ENCODE measurements around the gene TMEM250. TPM values are rescaled to one million over a fixed set of nuclear protein-coding genes. Genes with fewer than 3 reads are reported as not detected.
"Not testable (repeated sequence)": the region's sequence is repeated elsewhere in the genome, so short reads cannot be mapped to it uniquely, and the experiment has no call there.

TMEM250 gene
- polyA plus RNA-seq, 1 donor (not counting 4 experiments of a cell fraction or from before 2014, with no cell fraction given), result 9.9 TPM

- Histone ChIP-seq H3K4me3 (ENCODE audit: control insufficient read depth in 2 of 3, extremely low read depth in 1 of 3, insufficient read depth in 2 of 3, low read depth in 1 of 3, low read length in 3 of 3) (no peak overlapping the region), H2AFZ (ENCODE audit: control insufficient read depth, low read length) (no peak overlapping the region), H3K4me1 (ENCODE audit: control insufficient read depth, extremely low read depth, insufficient read depth, low read length) (peaks cover 16% of the 10 kb centered on the region), H3K9me1 (ENCODE audit: control insufficient read depth, extremely low read depth, insufficient read depth, low read length) (no peaks in the 10 kb centered on the region), H3K27ac (ENCODE audit: control insufficient read depth, insufficient read depth, low read length) (no peak overlapping the region), H4K20me1 (ENCODE audit: control insufficient read depth, extremely low read depth, insufficient read depth, low read length) (no peaks in the 10 kb centered on the region), H3K27me3 (ENCODE audit: control insufficient read depth, extremely low read depth, insufficient read depth, low read length) (peaks cover 40% of the 10 kb centered on the region), H3K9ac (ENCODE audit: control insufficient read depth, extremely low read depth, insufficient read depth, low read length) (no peak overlapping the region), H3K4me2 (ENCODE audit: control insufficient read depth, extremely low read depth, insufficient read depth, low read depth, low read length) (no peak overlapping the region), H3K36me3 (ENCODE audit: control insufficient read depth in 2 of 2, extremely low read depth in 1 of 2, insufficient read depth in 2 of 2, low read length in 2 of 2) (no peaks in the 10 kb centered on the region), H3K79me2 (ENCODE audit: control insufficient read depth, insufficient read depth, low read length) (no peaks in the 10 kb centered on the region), H3K9me3 (ENCODE audit: control insufficient read depth, low read depth, low read length) (no peaks in the 10 kb centered on the region)
- no peak for DNase-seq (ENCODE audit: low read depth, low spot score)
- TF ChIP-seq EZH2 (IDR thresholded peaks at IDR 0.05; ENCODE audit: low read length) (no peak), CTCF (optimal IDR thresholded peaks at IDR 0.05 in 1 of 3, IDR thresholded peaks at IDR 0.05 in 1 of 3, conservative IDR thresholded peaks at IDR 0.05 in 1 of 3; ENCODE audit: extremely low read depth in 1 of 3, insufficient read depth in 2 of 3, low read length in 3 of 3) (no peak)
- FAIRE-seq, result no peak
- dilution Hi-C loops (cut with MboI; ENCODE audit: extremely low pct_ligation_motif_present, low sequenced_read_pairs), result no loop called here
Observed at GRCh38 chr9:136103651-136104487, 14.8 kb downstream of the TMEM250 start.

GRCh38 chr9:136101615-136102074 is 17.0 kb downstream of the TMEM250 start:
- dilution Hi-C loops (cut with MboI; ENCODE audit: extremely low pct_ligation_motif_present, low sequenced_read_pairs), result not testable (repeated sequence)

More at GRCh38 chr9:136101615-136102074, 17.0 kb downstream of the TMEM250 start:
- H3K27me3 ChIP-seq (ENCODE audit: control insufficient read depth, extremely low read depth, insufficient read depth, low read length), result peaks cover 32% of the 10 kb centered on the region
- H3K9me1 ChIP-seq (ENCODE audit: control insufficient read depth, extremely low read depth, insufficient read depth, low read length); H2AFZ ChIP-seq (ENCODE audit: control insufficient read depth, low read length); H3K4me3 ChIP-seq (ENCODE audit: control insufficient read depth in 2 of 3, extremely low read depth in 1 of 3, insufficient read depth in 2 of 3, low read depth in 1 of 3, low read length in 3 of 3); H4K20me1 ChIP-seq (ENCODE audit: control insufficient read depth, extremely low read depth, insufficient read depth, low read length); H3K9ac ChIP-seq (ENCODE audit: control insufficient read depth, extremely low read depth, insufficient read depth, low read length); H3K9me3 ChIP-seq (ENCODE audit: control insufficient read depth, low read depth, low read length); H3K27ac ChIP-seq (ENCODE audit: control insufficient read depth, insufficient read depth, low read length); H3K36me3 ChIP-seq (ENCODE audit: control insufficient read depth in 2 of 2, extremely low read depth in 1 of 2, insufficient read depth in 2 of 2, low read length in 2 of 2); H3K4me2 ChIP-seq (ENCODE audit: control insufficient read depth, extremely low read depth, insufficient read depth, low read depth, low read length); FAIRE-seq; DNase-seq (ENCODE audit: low read depth, low spot score); H3K4me1 ChIP-seq (ENCODE audit: control insufficient read depth, extremely low read depth, insufficient read depth, low read length); H3K79me2 ChIP-seq (ENCODE audit: control insufficient read depth, insufficient read depth, low read length): not testable (repeated sequence)

All from keratinocyte (primary cell).